ENCODE data around the gene TUBA8.

GRCh38 chr22:18121506-18121905, 10.9 kb downstream of the TUBA8 start:
- TF ChIP-seq CTCF (optimal IDR thresholded peaks at IDR 0.05 in 1 of 3, IDR thresholded peaks at IDR 0.05 in 1 of 3, conservative IDR thresholded peaks at IDR 0.05 in 1 of 3; ENCODE audit: extremely low read depth in 1 of 3, insufficient read depth in 2 of 3, low read length in 3 of 3), result no peak
- TF ChIP-seq EZH2 (IDR thresholded peaks at IDR 0.05; ENCODE audit: low read length), result no peak
